Right forelimb (tissue), 1 donor: ENCODE measurements around the gene RAB44.

Source experiments
- DNase-seq: peaks from one replicate; pipeline ENCODE4 v3.0.0-alpha.2; 2018

Gene RAB44

DNA sequence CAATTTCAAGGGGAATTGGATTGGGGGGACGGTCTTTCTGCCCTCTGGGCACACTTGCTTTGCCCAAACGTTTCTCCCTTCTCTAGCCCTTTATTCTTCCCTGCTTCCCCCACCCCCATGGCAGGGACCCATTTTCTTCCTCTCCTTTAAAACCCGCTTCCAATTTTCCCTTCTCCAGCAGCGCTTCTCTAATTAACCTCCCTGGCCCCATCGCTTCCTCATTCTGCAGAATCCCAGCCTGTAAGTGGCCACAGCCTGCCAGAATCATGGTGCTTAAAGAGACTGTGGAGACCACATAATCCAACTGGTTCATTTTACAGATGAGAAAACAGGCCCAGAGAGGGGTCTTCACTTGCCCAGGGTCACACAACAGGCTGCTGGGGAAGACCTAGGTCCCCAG is 80.2 kb downstream of the RAB44 start:
- DNase-seq: no peak

DNA sequence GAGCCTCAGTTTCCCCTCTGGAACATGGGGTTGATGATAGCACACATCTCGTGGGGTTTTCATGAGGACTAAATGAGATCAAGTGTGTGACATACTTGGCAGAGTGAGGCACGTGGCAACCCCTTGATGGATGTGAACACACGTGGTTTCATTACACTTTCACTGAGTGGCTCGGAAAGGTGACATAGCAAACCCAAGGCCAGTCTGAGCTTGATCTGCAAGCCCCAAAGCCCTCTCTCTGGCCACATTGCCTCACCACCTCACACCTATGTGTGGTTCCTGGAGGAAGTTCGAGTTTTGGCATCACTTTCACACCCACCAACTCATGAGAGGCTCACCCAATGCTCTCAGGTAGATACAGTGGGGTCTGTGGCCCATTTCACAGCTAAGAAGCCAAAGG is 81.6 kb downstream of the RAB44 start:
- DNase-seq: no peak

GRCh38 chr6:36780442-36781177 is 83.0 kb downstream of the RAB44 start:
- no peak for DNase-seq

DNA sequence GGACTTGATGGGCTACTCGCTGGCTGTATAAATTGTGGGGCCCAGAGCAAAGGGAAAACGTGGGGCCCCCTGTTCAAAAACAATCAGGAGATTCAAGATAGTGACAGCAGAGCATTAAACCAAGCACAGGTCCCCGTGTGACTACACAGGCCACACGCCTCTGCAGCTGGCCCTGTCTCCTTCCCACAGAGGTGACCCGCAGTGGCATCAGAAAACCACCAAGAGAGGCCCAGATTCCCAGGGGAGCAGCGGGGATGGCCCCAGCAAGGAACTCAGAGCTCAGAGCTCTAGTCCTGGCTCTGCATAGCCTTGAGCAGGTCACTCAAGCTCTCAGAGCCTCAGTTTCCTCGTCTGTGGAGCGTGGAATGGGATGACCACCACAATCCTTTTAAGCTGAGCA is 84.0 kb downstream of the RAB44 start:
- no peak for DNase-seq
